Measurements from ENCODE around the gene ANO3. TPM values are rescaled to one million over a fixed set of nuclear protein-coding genes. Genes with fewer than 3 reads are reported as not detected.

Gene ANO3
- total and polyA plus RNA-seq, 2 of the 8 experiments (the other 6 are each of a cell fraction or from before 2014, with no cell fraction given) = not detected

- TF ChIP-seq CHD2 (IDR thresholded peaks at IDR 0.05; ENCODE audit: low read length) (no peak), BACH1 (IDR thresholded peaks at IDR 0.05; ENCODE audit: low read length) (no peak), CTCF (IDR thresholded peaks at IDR 0.05; ENCODE audit: control extremely low read depth in 1 of 3, insufficient read depth in 1 of 3, low read depth in 1 of 3, low read length in 3 of 3) (no peak), SRF (IDR thresholded peaks at IDR 0.05; ENCODE audit: low read depth, low read length) (no peak), HDAC2 (IDR thresholded peaks at IDR 0.05; ENCODE audit: borderline replicate concordance in 1 of 2, low read depth in 2 of 2, low read length in 2 of 2) (no peak)
Observed at GRCh38 chr11:26597899-26598298, 266.0 kb downstream of the ANO3 start (continued).
